Breast epithelium (tissue), 3 donors: Measurements from ENCODE around the gene MS4A4A.

ENCODE experiments used
- CTCF ChIP-seq, 3 donors: fragments of 450-650 bp; IDR thresholded peaks; one replicate each; pipeline ENCODE4 v1.5.1; 2016 to 2017; ENCODE audit warnings: antibody characterized with exemption in 3 of 3, mild to moderate bottlenecking in 3 of 3, moderate library complexity in 3 of 3
- POLR2A ChIP-seq: fragments of 450-650 bp; IDR thresholded peaks from one replicate; pipeline ENCODE4 v1.6.1; 2016; ENCODE audit warnings: antibody characterized with exemption, mild to moderate bottlenecking, moderate library complexity
- POLR2AphosphoS5 ChIP-seq, 3 donors: sonication (generic); formaldehyde crosslinking; IDR thresholded peaks; one replicate each; pipeline ENCODE4 v1.6.1; 2017; ENCODE audit warnings: antibody characterized with exemption in 3 of 3

DNA sequence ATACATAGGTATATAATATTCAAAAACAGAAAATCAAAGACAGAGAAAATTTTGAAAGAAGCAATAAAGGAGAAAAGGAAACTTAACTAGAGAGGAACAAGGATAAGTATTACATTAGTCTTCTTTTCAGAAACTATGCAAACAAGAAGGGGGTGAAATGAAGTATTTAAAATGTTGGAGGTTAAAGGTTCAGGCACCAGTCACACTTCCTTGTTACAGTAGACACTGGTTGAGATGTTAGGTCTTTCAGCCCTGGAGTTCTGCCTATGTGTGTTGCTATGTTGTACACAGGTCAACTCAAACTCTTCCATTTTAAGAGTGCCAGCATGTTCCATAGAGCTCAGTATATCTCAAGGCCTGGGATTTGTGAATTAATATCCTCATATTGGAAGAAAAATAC, 6.0 kb upstream of the MS4A4A start:
- TF ChIP-seq POLR2A (no peak), CTCF (IDR thresholded peaks at IDR 0.05) (no peak), POLR2AphosphoS5 (IDR thresholded peaks at IDR 0.05) (no peak)
